ENCODE measurements around the gene ARHGEF10L.

Gene ARHGEF10L

GRCh38 chr1:17579951-17580939 lies 40.7 kb downstream of the ARHGEF10L start:
- H3K36me3 ChIP-seq (ENCODE audit: control insufficient read depth, insufficient read depth, low read length) = no peaks in the 10 kb centered on the region
- no peak for DNase-seq
- H3K27ac ChIP-seq (ENCODE audit: insufficient read depth, low read length, poor library complexity, severe bottlenecking) = no peak overlapping the region
- H3K27me3 ChIP-seq (replicated peaks; ENCODE audit: control insufficient read depth, insufficient read depth, low read length, poor library complexity, severe bottlenecking) = no peaks in the 10 kb centered on the region
- H3K4me3 ChIP-seq (ENCODE audit: insufficient read depth, low read depth, low read length, poor library complexity, severe bottlenecking) = no peak overlapping the region
- H3K9me3 ChIP-seq (ENCODE audit: control insufficient read depth, low read length) = no peaks in the 10 kb centered on the region
- no peaks in the 10 kb centered on the region for H3K4me1 ChIP-seq (ENCODE audit: control insufficient read depth, insufficient read depth, low read length, poor library complexity, severe bottlenecking)

DNA sequence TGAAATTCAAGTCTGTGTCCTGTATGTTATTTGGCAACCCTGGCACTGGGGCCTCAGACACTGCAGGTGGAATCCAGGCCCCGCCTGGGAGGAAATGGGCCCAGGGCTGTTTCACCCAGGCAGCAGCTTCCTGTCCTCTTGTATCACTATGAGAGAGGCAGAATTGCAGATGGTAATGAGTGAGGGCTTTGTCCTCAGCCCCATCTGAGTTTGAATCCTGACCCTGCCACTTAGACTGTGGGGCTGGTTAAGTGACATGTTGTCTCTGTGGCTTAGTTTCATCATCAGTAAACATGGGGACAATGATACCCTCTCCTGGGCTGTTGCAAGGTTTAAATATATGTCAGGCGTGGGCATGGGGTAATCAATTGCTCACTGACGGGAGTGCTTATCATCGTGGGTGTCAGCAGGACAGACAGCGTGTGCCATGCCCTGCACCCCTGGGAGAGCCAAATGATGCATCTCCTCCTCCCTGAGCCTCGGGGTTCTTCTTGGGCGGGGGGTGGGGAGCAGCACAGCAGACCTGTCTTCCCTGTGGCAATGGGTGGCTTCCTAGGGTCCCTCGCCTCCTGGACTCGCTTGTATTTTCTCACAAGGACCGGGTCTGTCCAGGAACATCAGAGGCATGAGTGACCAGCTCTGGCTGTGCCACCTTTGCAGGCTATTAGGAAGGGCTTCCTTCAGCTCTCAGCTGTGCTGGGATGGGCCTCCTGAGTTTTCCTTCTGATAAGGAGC lies 42.1 kb downstream of the ARHGEF10L start:
- Histone ChIP-seq H3K27ac (ENCODE audit: insufficient read depth, low read length, poor library complexity, severe bottlenecking) (no peak overlapping the region), H3K9me3 (ENCODE audit: control insufficient read depth, low read length) (no peaks in the 10 kb centered on the region), H3K4me1 (ENCODE audit: control insufficient read depth, insufficient read depth, low read length, poor library complexity, severe bottlenecking) (no peaks in the 10 kb centered on the region), H3K4me3 (ENCODE audit: insufficient read depth, low read depth, low read length, poor library complexity, severe bottlenecking) (no peak overlapping the region), H3K27me3 (replicated peaks; ENCODE audit: control insufficient read depth, insufficient read depth, low read length, poor library complexity, severe bottlenecking) (no peaks in the 10 kb centered on the region), H3K36me3 (ENCODE audit: control insufficient read depth, insufficient read depth, low read length) (no peaks in the 10 kb centered on the region)
- DNase-seq = no peak

- H3K36me3 ChIP-seq (ENCODE audit: control insufficient read depth, insufficient read depth, low read length) = no peaks in the 10 kb centered on the region
- no peak for DNase-seq
- no peak overlapping the region for H3K4me3 ChIP-seq (ENCODE audit: insufficient read depth, low read depth, low read length, poor library complexity, severe bottlenecking)
- no peaks in the 10 kb centered on the region for H3K4me1 ChIP-seq (ENCODE audit: control insufficient read depth, insufficient read depth, low read length, poor library complexity, severe bottlenecking)
- H3K27me3 ChIP-seq (replicated peaks; ENCODE audit: control insufficient read depth, insufficient read depth, low read length, poor library complexity, severe bottlenecking) = no peaks in the 10 kb centered on the region
- no peaks in the 10 kb centered on the region for H3K9me3 ChIP-seq (ENCODE audit: control insufficient read depth, low read length)
- no peak overlapping the region for H3K27ac ChIP-seq (ENCODE audit: insufficient read depth, low read length, poor library complexity, severe bottlenecking)
These were observed 42.8 kb downstream of the ARHGEF10L start for GRCh38 chr1:17582124-17582774.

DNA sequence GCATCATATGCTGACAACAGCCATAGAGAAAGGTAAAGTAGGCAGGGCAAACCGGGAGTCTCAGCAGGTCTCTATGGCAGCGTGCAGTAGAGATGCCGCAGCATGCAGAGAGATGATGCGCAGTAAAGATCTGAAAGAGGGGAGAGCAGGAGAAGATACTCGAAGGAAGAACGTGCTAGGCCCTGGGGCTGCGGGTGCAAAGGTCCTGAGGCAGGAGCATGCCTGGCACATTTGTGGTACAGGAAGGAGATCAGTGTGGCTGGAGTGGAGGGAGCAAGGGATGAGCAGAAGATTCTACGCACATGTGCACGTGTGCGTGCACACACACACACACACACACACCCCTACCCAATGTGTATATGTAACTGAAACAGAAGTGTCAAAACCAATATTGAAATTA lies 45.0 kb downstream of the ARHGEF10L start:
- Histone ChIP-seq H3K4me1 (ENCODE audit: control insufficient read depth, insufficient read depth, low read length, poor library complexity, severe bottlenecking) (no peaks in the 10 kb centered on the region), H3K36me3 (ENCODE audit: control insufficient read depth, insufficient read depth, low read length) (no peaks in the 10 kb centered on the region), H3K27me3 (replicated peaks; ENCODE audit: control insufficient read depth, insufficient read depth, low read length, poor library complexity, severe bottlenecking) (no peaks in the 10 kb centered on the region), H3K27ac (ENCODE audit: insufficient read depth, low read length, poor library complexity, severe bottlenecking) (no peak overlapping the region), H3K4me3 (ENCODE audit: insufficient read depth, low read depth, low read length, poor library complexity, severe bottlenecking) (no peak overlapping the region), H3K9me3 (ENCODE audit: control insufficient read depth, low read length) (no peaks in the 10 kb centered on the region)
- no peak for DNase-seq

DNA sequence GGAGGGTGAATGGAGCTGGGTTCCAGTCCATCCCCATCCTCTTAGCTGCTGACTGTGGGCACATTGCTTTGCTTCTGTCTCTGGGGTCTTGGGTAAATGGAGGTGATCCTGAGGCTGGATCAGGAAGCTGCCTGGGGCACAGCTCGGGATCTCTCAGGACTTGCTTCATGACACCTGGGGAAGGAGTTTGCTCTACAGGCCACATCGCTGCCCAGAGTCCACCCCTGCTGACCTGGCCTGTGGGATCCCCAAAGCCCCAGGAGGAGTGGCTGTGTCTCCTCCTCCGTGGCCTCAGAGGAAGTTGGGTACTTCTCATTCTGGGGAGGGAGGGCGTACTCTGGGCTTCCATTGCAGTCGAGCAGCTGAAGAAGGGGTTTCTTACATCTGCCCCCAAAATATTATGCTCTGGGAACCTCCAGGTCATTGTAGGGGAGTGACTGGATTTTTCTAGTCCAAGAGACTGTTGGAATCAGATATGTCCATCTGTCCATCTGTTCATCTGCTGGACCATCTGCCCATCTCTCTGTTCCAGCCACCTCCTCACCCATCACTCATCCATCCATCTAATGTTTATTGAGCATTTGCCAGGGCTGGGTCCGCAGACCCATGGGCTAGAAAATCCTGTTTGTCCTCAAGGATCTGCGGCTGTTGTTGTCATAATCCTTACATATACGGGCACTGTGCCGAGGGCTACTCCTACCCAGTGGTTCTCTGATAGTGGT lies 45.9 kb downstream of the ARHGEF10L start:
- no peak for DNase-seq
- Histone ChIP-seq H3K27ac (ENCODE audit: insufficient read depth, low read length, poor library complexity, severe bottlenecking) (no peak overlapping the region), H3K4me3 (ENCODE audit: insufficient read depth, low read depth, low read length, poor library complexity, severe bottlenecking) (no peak overlapping the region), H3K4me1 (ENCODE audit: control insufficient read depth, insufficient read depth, low read length, poor library complexity, severe bottlenecking) (no peaks in the 10 kb centered on the region), H3K9me3 (ENCODE audit: control insufficient read depth, low read length) (no peaks in the 10 kb centered on the region), H3K36me3 (ENCODE audit: control insufficient read depth, insufficient read depth, low read length) (no peaks in the 10 kb centered on the region), H3K27me3 (replicated peaks; ENCODE audit: control insufficient read depth, insufficient read depth, low read length, poor library complexity, severe bottlenecking) (no peaks in the 10 kb centered on the region)

GRCh38 chr1:17586172-17586964 lies 46.9 kb downstream of the ARHGEF10L start:
- Histone ChIP-seq H3K27ac (ENCODE audit: insufficient read depth, low read length, poor library complexity, severe bottlenecking) (no peak overlapping the region), H3K9me3 (ENCODE audit: control insufficient read depth, low read length) (no peaks in the 10 kb centered on the region), H3K4me1 (ENCODE audit: control insufficient read depth, insufficient read depth, low read length, poor library complexity, severe bottlenecking) (no peaks in the 10 kb centered on the region), H3K27me3 (replicated peaks; ENCODE audit: control insufficient read depth, insufficient read depth, low read length, poor library complexity, severe bottlenecking) (no peaks in the 10 kb centered on the region), H3K4me3 (ENCODE audit: insufficient read depth, low read depth, low read length, poor library complexity, severe bottlenecking) (no peak overlapping the region), H3K36me3 (ENCODE audit: control insufficient read depth, insufficient read depth, low read length) (no peaks in the 10 kb centered on the region)
- DNase-seq = no peak

- Histone ChIP-seq H3K9me3 (ENCODE audit: control insufficient read depth, low read length) (no peaks in the 10 kb centered on the region), H3K4me1 (ENCODE audit: control insufficient read depth, insufficient read depth, low read length, poor library complexity, severe bottlenecking) (no peaks in the 10 kb centered on the region), H3K27me3 (replicated peaks; ENCODE audit: control insufficient read depth, insufficient read depth, low read length, poor library complexity, severe bottlenecking) (no peaks in the 10 kb centered on the region), H3K36me3 (ENCODE audit: control insufficient read depth, insufficient read depth, low read length) (no peaks in the 10 kb centered on the region), H3K4me3 (ENCODE audit: insufficient read depth, low read depth, low read length, poor library complexity, severe bottlenecking) (no peak overlapping the region), H3K27ac (ENCODE audit: insufficient read depth, low read length, poor library complexity, severe bottlenecking) (no peak overlapping the region)
- DNase-seq = no peak
These were observed 48.2 kb downstream of the ARHGEF10L start for GRCh38 chr1:17587693-17588047.

GRCh38 chr1:17588048-17588871 lies 48.8 kb downstream of the ARHGEF10L start:
- DNase-seq = no peak
- H3K27ac ChIP-seq (ENCODE audit: insufficient read depth, low read length, poor library complexity, severe bottlenecking) = no peak overlapping the region
- no peak overlapping the region for H3K4me3 ChIP-seq (ENCODE audit: insufficient read depth, low read depth, low read length, poor library complexity, severe bottlenecking)
- no peaks in the 10 kb centered on the region for H3K4me1 ChIP-seq (ENCODE audit: control insufficient read depth, insufficient read depth, low read length, poor library complexity, severe bottlenecking)
- no peaks in the 10 kb centered on the region for H3K27me3 ChIP-seq (replicated peaks; ENCODE audit: control insufficient read depth, insufficient read depth, low read length, poor library complexity, severe bottlenecking)
- H3K9me3 ChIP-seq (ENCODE audit: control insufficient read depth, low read length) = no peaks in the 10 kb centered on the region
- no peaks in the 10 kb centered on the region for H3K36me3 ChIP-seq (ENCODE audit: control insufficient read depth, insufficient read depth, low read length)
